Measurements from ENCODE around the gene AHDC1. TPM values are rescaled to one million over a fixed set of nuclear protein-coding genes. Genes with fewer than 3 reads are reported as not detected.

The AHDC1 gene
- polyA plus RNA-seq, 3 donors, result 0.16 to 3.3 (median 0.30) TPM

DNA sequence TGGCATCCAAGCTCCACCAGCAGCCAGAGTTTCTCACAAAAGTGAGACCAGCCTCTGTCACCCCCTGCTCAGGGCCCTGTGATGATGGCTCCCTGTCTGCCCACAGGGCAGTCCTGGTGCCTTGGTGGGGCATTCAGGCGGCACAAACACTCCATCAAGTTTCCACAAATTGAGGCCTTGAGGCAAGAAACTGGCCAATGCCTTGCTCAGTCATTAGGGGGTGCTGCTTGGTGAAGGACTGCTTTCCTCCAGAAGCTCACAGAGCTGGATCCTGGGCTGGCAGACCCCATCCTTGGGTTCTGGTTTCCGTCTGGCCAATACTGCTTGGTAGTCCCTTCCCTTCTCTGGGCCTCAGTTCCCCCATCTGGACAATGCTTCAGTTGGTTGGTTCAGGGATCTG, 12.5 kb upstream of the AHDC1 start:
- peaks cover 100% of the 10 kb centered on the region for H4K20me1 ChIP-seq (ENCODE audit: insufficient read depth, low read length)
- H3K27me3 ChIP-seq (ENCODE audit: control insufficient read depth in 2 of 2, insufficient read depth in 2 of 2, low read length in 2 of 2), result no peaks in the 10 kb centered on the region
- H3K36me3 Mint-ChIP-seq, result peaks cover 0 to 95% of the 10 kb centered on the region in 2 donors
- H3K9me3 Mint-ChIP-seq, result no peaks in the 10 kb centered on the region
- TF ChIP-seq, protein P1, sequence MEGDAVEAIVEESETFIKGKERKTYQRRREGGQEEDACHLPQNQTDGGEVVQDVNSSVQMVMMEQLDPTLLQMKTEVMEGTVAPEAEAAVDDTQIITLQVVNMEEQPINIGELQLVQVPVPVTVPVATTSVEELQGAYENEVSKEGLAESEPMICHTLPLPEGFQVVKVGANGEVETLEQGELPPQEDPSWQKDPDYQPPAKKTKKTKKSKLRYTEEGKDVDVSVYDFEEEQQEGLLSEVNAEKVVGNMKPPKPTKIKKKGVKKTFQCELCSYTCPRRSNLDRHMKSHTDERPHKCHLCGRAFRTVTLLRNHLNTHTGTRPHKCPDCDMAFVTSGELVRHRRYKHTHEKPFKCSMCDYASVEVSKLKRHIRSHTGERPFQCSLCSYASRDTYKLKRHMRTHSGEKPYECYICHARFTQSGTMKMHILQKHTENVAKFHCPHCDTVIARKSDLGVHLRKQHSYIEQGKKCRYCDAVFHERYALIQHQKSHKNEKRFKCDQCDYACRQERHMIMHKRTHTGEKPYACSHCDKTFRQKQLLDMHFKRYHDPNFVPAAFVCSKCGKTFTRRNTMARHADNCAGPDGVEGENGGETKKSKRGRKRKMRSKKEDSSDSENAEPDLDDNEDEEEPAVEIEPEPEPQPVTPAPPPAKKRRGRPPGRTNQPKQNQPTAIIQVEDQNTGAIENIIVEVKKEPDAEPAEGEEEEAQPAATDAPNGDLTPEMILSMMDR (IDR thresholded peaks at IDR 0.05), result peak; percentile 22
- H3K27ac ChIP-seq (ENCODE audit: low read depth in 1 of 2, low read length in 2 of 2), result peak overlapping the region; percentile 43 to 84
- H3K27me3 Mint-ChIP-seq (ENCODE audit: low read depth in 3 of 3), result peaks cover 0 to 4% (median 1%) of the 10 kb centered on the region in 3 donors
- no peak for DNase-seq
- peaks cover 76% of the 10 kb centered on the region for H3K79me2 ChIP-seq (ENCODE audit: insufficient read depth, low read length)
- H3K4me1 ChIP-seq (ENCODE audit: control insufficient read depth in 1 of 2, insufficient read depth in 2 of 2, low read length in 2 of 2), result peaks cover 76 to 86% of the 10 kb centered on the region in 2 donors
- no peak overlapping the region for H2AFZ ChIP-seq (ENCODE audit: insufficient read depth, low read depth, low read length, poor library complexity, severe bottlenecking)
- no peak overlapping the region for H3K4me3 Mint-ChIP-seq
- intact Hi-C loops (cut with micrococcal nuclease), result no loop called here
- H3K9ac ChIP-seq (ENCODE audit: insufficient read depth, low read length, poor library complexity, severe bottlenecking), result no peak overlapping the region
- no peak overlapping the region for H3K4me3 ChIP-seq (replicated peaks in 1 of 3; ENCODE audit: low read depth in 2 of 3, low read length in 3 of 3)
- no peak overlapping the region for H3K4me2 ChIP-seq (replicated peaks; ENCODE audit: extremely low read depth, low read length, poor library complexity, severe bottlenecking)
- H3K4me1 Mint-ChIP-seq, result peaks cover 71% of the 10 kb centered on the region
- H3K9me3 ChIP-seq (replicated peaks in 1 of 2; ENCODE audit: control insufficient read depth in 1 of 2, insufficient read depth in 1 of 2, low read length in 2 of 2), result no peaks in the 10 kb centered on the region
- H3K36me3 ChIP-seq (replicated peaks in 1 of 2; ENCODE audit: control insufficient read depth in 1 of 2, insufficient read depth in 2 of 2, low read length in 2 of 2), result peaks cover 98 to 100% of the 10 kb centered on the region in 2 donors
- peak overlapping the region in 6 of 7 donors; percentile 57 to 91 (median 86) for H3K27ac Mint-ChIP-seq
- WGBS (ENCODE audit: insufficient coverage), result 100% methylated on average over 1 of the region's 2 CpGs

DNA sequence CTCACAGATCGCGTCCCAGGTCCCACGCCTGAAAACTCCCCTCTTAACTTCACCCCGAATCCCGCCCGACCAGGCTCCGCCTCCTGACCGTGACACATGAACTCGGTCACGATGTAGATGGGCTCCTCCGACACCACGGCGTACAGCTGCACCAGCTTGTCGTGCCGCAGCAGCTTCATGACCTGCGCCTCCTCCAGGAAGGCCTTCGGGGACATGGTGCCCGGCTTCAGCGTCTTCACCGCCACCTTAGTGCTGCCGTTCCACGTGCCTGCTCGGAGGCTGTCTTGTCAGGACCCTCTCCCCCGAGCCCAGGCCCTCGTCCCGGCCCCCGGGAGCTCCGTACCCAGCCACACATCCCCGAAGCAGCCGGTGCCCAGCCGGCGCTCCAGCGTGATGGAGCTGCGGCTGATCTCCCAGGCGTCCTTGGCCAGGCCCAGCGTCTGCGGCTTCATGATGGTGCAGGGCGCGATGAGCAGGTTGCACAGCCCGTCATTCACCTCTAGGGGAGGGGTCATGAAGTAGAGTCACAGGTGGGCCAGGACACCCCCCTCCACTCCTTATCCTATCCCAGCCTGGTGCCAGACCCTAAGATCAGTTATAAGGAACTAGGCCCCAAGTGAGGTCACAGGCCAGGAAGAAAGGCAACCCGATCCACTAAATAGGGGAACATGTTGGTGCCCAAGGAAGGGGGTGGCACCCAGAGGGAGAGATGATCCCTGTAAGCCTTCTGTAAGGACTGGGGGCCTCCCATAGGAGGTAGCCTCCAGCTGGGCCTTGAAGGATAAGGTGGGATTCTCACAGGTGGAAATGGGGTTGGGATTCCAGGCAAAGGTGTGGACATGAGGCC, 11.6 kb upstream of the AHDC1 start:
- Mint-ChIP-seq H3K27ac (peak overlapping the region; percentile 75 to 91 (median 85)), H3K4me3 (peak overlapping the region in 1 of 2 donors; percentile 51), H3K9me3 (no peaks in the 10 kb centered on the region), H3K27me3 (ENCODE audit: low read depth in 3 of 3) (peaks cover 0 to 4% (median 1%) of the 10 kb centered on the region in 3 donors), H3K36me3 (peaks cover 0 to 93% of the 10 kb centered on the region in 2 donors), H3K4me1 (peaks cover 63% of the 10 kb centered on the region)
- 92% methylated on average over 35 of the region's 41 CpGs for WGBS (ENCODE audit: insufficient coverage)
- Histone ChIP-seq H3K9me3 (replicated peaks in 1 of 2; ENCODE audit: control insufficient read depth in 1 of 2, insufficient read depth in 1 of 2, low read length in 2 of 2) (no peaks in the 10 kb centered on the region), H3K27ac (ENCODE audit: low read depth in 1 of 2, low read length in 2 of 2) (peak overlapping the region; percentile 43 to 84), H3K4me3 (replicated peaks in 1 of 3; ENCODE audit: low read depth in 2 of 3, low read length in 3 of 3) (no peak overlapping the region), H4K20me1 (ENCODE audit: insufficient read depth, low read length) (peaks cover 100% of the 10 kb centered on the region), H2AFZ (ENCODE audit: insufficient read depth, low read depth, low read length, poor library complexity, severe bottlenecking) (no peak overlapping the region), H3K36me3 (replicated peaks in 1 of 2; ENCODE audit: control insufficient read depth in 1 of 2, insufficient read depth in 2 of 2, low read length in 2 of 2) (peaks cover 95 to 100% of the 10 kb centered on the region in 2 donors), H3K79me2 (ENCODE audit: insufficient read depth, low read length) (peaks cover 68% of the 10 kb centered on the region), H3K9ac (ENCODE audit: insufficient read depth, low read length, poor library complexity, severe bottlenecking) (no peak overlapping the region), H3K4me2 (replicated peaks; ENCODE audit: extremely low read depth, low read length, poor library complexity, severe bottlenecking) (no peak overlapping the region), H3K4me1 (ENCODE audit: control insufficient read depth in 1 of 2, insufficient read depth in 2 of 2, low read length in 2 of 2) (peaks cover 70 to 84% of the 10 kb centered on the region in 2 donors), H3K27me3 (ENCODE audit: control insufficient read depth in 2 of 2, insufficient read depth in 2 of 2, low read length in 2 of 2) (no peaks in the 10 kb centered on the region)
- intact Hi-C loops (cut with micrococcal nuclease), result no loop called here
- DNase-seq, result no peak
- TF ChIP-seq, protein P1 (IDR thresholded peaks at IDR 0.05), result no peak

Measured in CD14-positive monocyte (primary cell).